ENCODE measurements around the gene SLCO2A1. TPM values are rescaled to one million over a fixed set of nuclear protein-coding genes. Genes with fewer than 3 reads are reported as not detected.

The SLCO2A1 gene
- total RNA-seq, 4 donors from 2014 or later = 5.4 to 24.9 (median 9.2) TPM

- TF ChIP-seq POLR2A (IDR thresholded peaks at IDR 0.05) (no peak), CTCF (IDR thresholded peaks at IDR 0.05) (no peak)
- intact Hi-C loops (cut with DNase I; ENCODE audit: low total_unique reads) = no loop called here
- peak in 1 of 2 donors; percentile 80 for DNase-seq (ENCODE audit: low spot score in 2 of 2)
- no peak overlapping the region for H3K4me3 ChIP-seq (ENCODE audit: low read depth, poor library complexity, severe bottlenecking)
- 72 to 81% methylated on average over 7 of the region's 7 CpGs for WGBS, 2 donors
These were observed 28.0 kb upstream of the SLCO2A1 start for GRCh38 chr3:134057654-134058110.

GRCh38 chr3:134057006-134057653 lies 27.4 kb upstream of the SLCO2A1 start:
- H3K4me3 ChIP-seq (ENCODE audit: low read depth, poor library complexity, severe bottlenecking) = no peak overlapping the region
- peak in 1 of 2 donors; percentile 78 for DNase-seq (ENCODE audit: low spot score in 2 of 2)
- intact Hi-C loops (cut with DNase I; ENCODE audit: low total_unique reads) = no loop called here
- WGBS, 2 donors = 19 to 54% methylated on average over 2 of the region's 2 CpGs
- no peak for TF ChIP-seq POLR2A (IDR thresholded peaks at IDR 0.05)
- no peak for TF ChIP-seq CTCF (IDR thresholded peaks at IDR 0.05)

- no peak overlapping the region for H3K4me3 ChIP-seq (ENCODE audit: low read depth, poor library complexity, severe bottlenecking)
- DNase-seq (ENCODE audit: low spot score in 2 of 2) = peak in 1 of 2 donors; percentile 58
- TF ChIP-seq POLR2A (IDR thresholded peaks at IDR 0.05) = no peak
- TF ChIP-seq CTCF (IDR thresholded peaks at IDR 0.05) = no peak
- intact Hi-C loops (cut with DNase I; ENCODE audit: low total_unique reads) = no loop called here
- WGBS, 2 donors = 86 to 93% methylated on average over 7 of the region's 7 CpGs
These were observed 26.8 kb upstream of the SLCO2A1 start for GRCh38 chr3:134056464-134056891.

- DNase-seq (ENCODE audit: low spot score in 2 of 2) = peak in 1 of 2 donors; percentile 52
- intact Hi-C loops (cut with DNase I; ENCODE audit: low total_unique reads) = no loop called here
- H3K4me3 ChIP-seq (ENCODE audit: low read depth, poor library complexity, severe bottlenecking) = no peak overlapping the region
- no peak for TF ChIP-seq CTCF (IDR thresholded peaks at IDR 0.05)
- no peak for TF ChIP-seq POLR2A (IDR thresholded peaks at IDR 0.05)
- 90% methylated on average over 7 of the region's 7 CpGs for WGBS, 2 donors
These were observed 25.9 kb upstream of the SLCO2A1 start for GRCh38 chr3:134055661-134056060.

GRCh38 chr3:134054881-134055280 lies 25.2 kb upstream of the SLCO2A1 start:
- intact Hi-C loops (cut with DNase I; ENCODE audit: low total_unique reads) = no loop called here
- TF ChIP-seq POLR2A (IDR thresholded peaks at IDR 0.05) = no peak
- TF ChIP-seq CTCF (IDR thresholded peaks at IDR 0.05) = no peak
- H3K4me3 ChIP-seq (ENCODE audit: low read depth, poor library complexity, severe bottlenecking) = no peak overlapping the region
- 86 to 90% methylated on average over 3 of the region's 3 CpGs for WGBS, 2 donors
- DNase-seq (ENCODE audit: low spot score in 2 of 2) = peak in 1 of 2 donors; percentile 39

- DNase-seq (ENCODE audit: low spot score in 2 of 2) = peak in 1 of 2 donors; percentile 73
- TF ChIP-seq POLR2A (IDR thresholded peaks at IDR 0.05) (no peak), CTCF (IDR thresholded peaks at IDR 0.05) (no peak)
- intact Hi-C loops (cut with DNase I; ENCODE audit: low total_unique reads) = no loop called here
These were observed 24.5 kb upstream of the SLCO2A1 start for GRCh38 chr3:134054231-134054630.

More at GRCh38 chr3:134054231-134054630, 24.5 kb upstream of the SLCO2A1 start:
- 76 to 80% methylated on average over 5 of the region's 5 CpGs for WGBS, 2 donors
- H3K4me3 ChIP-seq (ENCODE audit: low read depth, poor library complexity, severe bottlenecking) = no peak overlapping the region

Data from lower leg skin (tissue), 4 donors.